Pons (tissue), 1 donor: ENCODE data around the gene SWI5.
A peak's percentile ranks its signal among the peaks of the same experiment; 100 is the strongest.
"Not testable (repeated sequence)": the region's sequence is repeated elsewhere in the genome, so short reads cannot be mapped to it uniquely, and the experiment has no call there.

Source experiments
- DNase-seq: peaks from one replicate; pipeline ENCODE4 v3.0.0-alpha.2; 2016; ENCODE audit warnings: low spot score

Gene SWI5

DNA sequence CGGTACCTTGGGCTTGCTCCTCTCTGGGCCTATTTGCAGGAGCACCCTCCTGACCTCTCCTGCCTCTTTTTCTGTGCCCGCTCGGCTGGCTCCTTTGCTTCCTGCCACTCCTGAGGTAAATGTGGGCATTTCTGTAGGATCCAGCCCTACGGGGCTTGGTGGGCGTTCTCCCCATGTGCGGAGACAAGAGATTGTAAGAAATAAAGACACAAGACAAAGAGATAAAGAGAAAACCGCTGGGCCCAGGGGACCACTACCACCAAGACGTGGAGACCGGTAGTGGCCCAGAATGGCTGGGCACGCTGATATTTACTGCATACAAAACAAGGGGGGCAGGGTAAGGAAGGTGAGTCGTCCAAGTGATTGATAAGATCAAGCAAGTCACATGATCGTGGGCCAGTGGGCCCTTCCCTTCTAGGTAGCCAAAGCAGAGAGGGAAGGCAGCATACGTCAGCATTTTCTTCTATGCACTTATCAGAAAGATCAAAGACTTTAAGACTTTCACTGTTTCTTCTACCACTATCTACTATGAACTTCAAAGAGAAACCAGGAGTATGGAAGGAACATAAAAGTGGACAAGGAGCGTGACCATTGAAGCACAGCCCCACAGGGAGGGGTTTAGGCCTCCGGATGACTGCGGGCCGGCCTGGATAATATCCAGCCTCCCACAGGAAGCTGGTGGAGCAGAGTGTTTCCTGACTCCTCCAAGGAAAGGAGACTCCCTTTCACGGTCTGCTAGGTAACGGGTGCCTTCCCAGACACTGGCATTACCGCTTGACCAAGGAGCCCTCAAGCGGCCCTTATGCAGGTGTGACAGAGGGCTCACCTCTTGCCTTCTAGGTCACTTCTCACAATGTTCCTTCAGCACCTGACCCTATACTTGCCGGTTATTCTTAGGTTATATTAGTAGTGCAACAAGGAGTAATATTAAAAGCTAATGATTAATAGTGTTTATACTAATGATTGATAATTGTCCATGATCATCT lies 3.3 kb downstream of the SWI5 start:
- DNase-seq: not testable (repeated sequence)

DNA sequence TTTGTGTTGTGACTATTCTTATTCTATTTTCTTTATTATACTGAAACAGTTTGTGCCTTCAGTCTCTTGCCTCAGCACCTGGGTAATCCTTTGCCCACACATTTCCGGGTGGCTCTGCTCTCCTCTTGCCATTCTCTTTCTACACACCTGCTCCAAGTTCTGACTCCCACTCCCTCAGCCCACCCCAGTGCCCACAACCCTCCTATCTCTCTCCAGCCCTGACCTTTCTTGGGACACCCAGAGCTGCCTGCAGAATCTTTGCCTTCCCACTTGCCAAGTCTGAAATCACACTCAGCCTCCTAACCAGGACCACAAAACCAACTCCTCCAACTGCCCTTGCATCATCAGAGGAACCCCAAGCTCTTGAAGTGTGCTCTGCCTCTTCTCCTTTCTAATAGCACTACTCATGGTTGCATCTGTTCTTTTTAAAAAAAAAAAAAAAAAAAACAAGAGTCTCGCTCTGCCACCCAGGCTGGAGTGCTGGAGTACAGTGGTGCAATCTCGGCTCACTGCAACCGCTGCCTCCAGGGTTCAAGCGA lies 4.1 kb downstream of the SWI5 start:
- DNase-seq: no peak

DNA sequence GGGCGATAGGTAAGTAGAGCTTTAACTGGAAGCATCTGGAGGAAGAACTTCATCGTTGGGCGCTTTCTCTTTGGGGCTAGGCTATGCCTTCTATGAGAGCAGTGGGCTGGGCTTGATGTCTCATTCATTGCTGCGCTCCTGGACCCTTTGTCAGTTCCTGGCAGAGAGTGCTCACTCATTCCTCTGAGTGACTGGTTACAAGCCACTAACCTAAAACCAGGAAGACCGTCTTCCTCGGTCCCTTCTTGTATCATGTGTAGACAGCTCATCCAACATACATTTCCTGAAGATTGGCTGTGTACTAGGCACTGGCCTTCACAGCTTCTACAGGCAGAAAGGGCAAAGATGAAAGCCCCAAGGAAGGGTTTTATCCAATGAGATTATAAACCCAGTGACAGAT lies 6.4 kb downstream of the SWI5 start:
- DNase-seq: no peak

DNA sequence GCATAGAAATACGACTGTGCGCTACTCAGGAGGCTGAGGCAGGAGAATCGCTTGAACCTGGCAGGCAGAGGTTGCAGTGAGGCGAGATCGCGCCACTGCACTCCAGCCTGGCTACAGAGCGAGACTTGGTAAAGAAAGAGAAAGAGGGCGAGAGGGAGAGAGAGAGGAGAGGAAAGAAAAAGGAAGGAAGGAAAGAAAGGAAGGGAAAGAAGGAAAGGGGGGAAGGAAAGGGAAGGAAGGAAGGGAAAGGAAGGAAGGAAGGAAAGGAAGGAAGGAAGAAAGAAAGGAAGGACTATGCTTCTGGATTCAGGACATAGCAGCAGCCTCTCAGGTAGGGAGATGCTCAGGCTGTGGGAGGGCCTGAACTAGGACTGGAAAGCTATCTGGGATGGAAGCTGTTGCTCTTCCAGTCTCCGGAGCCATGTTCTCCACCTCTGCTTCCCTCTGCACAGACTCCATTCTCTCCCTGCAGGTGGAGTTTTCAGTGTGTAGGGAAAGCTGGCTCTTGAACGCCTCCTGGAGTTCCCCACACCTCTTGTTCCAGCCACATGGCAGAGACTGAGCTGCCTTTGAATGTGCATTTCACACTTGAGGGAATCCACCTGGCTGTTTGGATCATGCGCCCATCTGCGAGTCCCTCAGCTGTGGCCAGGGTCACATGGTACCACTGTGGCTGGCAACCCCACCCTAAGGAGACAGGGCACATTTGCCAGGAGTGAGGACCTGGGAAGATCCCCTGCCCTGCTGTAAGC lies 9.1 kb downstream of the SWI5 start:
- DNase-seq: no peak

DNA sequence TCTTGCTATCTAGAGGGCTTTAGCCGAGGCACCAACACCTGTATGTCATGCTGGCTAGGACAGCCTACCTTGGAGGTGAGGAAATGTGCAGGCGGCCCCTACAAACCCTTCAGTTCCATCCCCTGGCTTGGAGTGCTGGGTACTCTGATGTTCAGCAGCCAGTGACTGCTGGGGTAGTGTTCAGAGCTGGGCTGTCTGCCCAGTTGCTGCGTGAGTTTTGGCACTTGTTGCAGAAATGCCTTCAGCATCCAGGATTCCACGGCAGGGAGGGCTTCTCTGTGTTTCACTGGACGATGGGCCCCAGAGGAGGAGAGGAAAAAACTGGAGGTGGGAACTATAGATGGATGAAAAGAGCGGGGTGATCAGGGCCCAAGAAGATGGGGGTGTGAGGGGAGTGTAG lies 10.4 kb downstream of the SWI5 start:
- DNase-seq: peak; percentile 85

DNA sequence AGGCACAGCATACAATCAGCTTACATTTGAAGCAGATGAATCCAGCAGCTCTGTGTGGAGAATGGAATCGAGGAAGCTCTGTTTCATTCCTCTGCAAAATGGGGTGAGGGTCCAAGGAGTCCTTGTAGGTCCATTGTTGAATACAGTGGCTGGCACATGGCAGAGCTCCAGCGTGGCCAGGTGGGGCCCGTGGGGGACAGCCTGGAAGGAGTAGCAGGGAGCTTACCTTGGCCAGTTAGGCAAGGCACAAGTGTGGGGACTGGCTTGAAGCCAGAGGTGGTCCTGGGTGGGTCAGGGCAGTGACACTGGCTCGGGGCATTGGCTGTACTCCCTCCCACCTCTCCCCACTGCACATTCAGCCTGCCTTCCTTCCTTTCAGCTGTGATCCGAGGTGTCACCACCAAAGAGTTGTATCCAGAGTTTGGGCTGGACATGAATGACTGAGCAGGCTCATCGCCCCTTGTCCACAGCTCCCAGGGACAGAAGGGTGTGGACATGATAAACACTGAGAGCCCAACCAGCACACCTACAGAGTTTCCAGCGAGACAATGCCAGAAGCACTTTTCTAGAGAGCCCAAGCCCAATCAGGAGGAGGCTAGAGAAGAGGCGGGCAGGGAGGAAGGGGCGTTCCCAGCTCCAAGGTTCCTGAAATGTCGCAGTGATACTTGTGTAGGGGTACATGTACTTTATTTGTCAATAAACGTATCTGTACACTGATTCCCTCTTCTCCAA lies 12.4 kb downstream of the SWI5 start:
- no peak for DNase-seq

DNA sequence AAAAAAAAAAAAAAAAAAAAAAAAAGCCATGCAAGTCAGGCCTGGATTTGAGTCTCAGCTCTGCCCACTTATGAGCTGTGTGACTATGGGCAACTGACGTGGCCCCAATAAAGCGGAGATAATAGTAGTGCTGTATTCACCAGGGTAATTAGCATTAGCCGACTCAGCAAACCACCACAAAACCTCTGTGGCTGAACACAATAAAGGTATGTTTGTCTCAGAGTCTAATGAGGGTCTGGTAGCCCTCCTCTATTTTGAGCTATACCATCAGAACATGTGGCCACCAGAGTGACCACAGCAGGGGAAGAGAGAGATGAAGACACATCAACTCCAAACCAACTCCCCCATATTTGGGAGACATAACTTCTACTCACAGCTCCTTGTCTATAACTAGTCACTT lies 15.9 kb downstream of the SWI5 start:
- DNase-seq: no peak

DNA sequence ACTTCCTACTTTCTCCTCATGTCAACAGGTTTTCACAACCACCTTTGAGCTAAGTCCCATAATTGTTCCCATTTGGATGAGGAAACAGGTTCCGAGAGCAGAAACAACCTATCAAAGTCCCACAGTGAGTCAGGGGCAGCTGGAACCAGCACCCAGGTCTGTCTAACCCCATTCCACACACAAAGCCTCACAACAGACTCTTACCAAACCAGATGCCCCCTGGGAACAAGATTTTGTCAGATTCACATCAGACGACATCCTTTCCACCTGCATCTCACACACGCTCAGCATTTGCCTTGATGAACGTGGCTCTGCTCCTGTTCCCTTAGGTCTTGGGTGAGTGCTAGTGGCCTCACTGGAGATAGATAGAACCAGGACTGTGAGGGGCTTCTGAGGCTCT lies 17.0 kb downstream of the SWI5 start:
- DNase-seq: no peak

DNA sequence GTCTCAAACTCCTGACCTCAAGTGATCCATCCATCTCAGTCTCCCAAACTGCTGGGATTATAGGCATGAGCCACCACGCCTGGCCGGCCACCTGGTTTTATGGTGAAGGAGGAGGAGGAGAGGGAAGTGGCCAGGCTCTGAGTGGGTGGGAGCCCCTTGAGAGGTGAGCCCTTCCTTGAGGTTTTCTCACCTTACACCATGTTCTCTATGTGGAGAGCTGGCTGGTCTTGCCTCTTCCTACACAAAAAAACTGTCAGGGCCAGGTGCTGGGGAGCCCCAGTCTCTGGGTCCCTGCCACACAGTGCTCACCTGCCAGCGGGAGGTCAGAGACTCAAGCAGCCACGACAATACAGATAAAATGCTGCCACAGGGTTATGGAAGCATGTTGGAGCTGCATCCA lies 18.1 kb downstream of the SWI5 start:
- no peak for DNase-seq

DNA sequence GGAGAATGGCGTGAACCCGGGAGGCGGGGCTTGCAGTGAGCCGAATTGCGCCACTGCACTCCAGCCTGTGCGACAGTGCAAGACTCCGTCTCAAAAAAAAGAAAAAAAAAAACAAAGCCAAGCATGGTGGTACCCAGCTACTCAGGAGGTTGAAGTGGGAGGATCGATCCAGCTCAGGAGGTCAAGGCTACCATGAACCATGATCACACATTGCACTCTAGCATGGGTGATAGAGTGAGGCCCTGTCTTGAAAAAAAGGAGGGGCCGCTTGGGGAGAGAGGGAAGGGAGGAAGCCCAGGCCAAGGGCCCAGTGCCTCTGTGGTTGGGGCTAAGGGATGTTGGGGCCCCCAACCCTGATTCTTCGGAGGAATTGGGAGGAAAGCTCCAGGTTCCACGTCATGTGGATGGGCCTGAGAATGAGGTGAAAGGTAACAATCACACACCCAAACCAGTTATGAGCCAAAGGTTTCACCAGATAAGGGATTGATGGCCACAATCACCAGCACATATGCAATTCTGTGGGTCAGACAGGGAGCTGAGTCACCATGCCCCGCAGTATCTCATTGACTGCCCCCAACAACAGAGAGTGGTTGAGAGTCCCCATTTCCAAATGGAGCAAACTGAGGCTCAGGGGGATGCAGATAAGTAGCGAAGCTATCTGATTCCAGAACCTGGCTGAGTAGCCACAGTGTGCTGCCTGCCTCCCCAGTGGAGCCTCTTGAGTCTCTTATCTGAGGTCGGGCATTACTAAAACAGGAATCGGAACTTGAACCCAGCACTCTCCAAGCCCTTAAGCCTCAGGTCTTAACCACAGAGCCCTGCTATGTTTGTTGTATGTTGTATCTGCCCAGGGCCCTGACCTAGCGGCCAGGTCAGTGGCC lies 20.5 kb downstream of the SWI5 start:
- DNase-seq: no peak

DNA sequence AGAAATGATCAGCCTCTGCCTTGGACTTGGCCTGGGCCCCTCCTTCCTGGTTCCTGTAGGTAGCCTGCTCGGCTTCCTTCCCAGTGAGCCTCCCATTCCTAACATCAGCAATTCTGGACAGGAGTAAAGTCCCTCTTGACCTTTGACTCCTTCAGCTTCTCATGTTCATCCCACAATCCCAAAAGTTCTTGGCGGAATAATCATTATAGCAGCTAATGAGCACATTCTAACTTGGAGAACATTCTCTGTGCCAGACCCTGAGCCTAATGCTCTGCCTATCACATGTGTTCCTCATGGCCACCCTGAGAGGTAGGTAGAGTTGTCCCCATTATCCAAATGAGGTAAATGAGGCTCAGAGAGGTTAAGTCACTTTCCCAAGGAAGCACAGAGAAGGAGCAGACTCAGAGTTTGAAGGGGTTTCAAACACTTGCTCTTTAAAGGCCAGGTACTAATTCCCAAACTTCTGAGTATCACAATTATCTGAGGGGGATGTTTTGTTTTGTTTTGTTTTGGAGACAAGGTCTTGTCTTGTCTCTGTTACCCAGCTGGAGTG lies 21.2 kb downstream of the SWI5 start:
- no peak for DNase-seq

DNA sequence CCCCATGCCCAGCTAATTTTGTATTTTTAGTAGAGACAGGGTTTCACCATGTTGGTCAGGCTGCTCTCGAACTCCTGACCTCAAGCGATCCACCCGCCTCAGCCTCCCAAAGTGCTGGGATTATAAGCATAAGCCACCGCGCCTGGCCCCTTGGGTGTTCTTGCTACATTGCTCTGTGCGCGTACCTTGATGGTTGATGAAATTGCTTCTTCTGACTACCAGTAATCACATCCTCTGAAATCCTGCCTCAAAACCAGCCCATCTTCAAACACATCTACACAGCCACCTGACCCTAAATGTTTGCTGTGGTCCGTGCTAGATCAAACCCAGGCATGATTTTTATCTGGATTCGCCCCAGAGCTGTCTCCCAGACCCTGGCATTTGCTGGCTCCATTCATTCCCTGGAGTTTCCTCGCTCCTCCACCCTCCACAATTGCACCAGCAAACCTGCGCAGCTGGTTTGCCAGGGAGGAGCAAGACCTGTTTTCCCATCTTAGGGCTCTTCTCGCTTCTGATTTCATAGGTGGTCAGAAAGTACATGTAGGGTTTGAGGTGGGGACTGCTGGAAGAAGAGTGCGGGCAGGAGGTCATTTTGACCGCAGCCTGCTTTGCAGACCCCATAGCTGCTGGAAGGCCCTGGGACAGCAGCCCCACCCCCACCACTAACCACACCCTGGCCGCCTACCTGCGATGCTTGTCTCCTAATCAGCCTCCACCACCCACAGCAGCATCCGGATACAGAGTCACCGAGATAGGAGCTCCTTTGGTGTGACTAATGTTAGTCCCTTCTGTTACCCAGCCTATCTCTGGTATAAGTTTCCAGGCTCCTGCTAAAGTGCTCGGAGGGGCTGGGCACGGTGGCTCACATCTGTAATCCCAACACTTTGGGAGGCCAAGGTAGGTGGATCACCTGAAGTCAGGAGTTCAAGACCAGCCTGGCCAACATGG lies 22.7 kb downstream of the SWI5 start:
- DNase-seq: no peak

DNA sequence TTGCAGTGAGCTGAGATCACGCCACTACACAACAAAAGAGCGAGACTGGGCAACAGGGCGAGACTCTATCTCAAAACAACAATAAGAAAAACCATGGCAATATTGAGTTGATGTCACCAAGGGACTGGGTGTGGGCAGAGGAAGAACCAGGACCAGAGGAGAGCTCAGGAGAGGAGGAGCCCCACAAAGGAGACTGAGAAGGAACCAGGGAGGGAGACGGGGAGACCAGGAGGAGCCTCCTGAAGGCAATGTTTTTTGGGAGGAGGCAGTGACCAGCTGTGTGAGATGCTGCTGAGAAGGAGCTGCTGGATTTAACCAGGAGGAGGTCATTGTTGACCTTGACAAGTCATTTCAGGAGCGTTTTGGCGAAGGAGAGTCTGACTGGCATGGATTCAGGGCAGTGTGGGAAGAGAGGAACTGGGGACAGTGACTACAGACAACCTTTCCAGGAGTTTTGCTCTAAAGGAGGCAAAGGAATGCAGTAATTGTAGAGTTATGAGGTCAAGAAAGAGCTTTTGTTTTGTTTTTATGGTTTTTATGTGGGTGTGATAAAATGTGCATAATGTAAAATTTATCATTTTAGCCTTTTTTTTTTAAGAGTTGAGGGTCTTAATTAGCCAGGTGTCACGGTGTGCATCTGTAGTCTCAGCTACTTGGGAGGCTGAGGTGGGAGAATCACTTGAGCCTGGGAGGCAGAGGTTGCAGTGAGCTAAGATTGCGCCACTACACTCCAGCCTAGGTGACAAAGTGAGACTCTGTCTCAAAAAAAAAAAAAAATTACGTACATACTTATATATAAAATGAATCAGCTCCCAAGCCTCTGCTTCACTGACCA lies 28.3 kb downstream of the SWI5 start:
- DNase-seq: no peak

DNA sequence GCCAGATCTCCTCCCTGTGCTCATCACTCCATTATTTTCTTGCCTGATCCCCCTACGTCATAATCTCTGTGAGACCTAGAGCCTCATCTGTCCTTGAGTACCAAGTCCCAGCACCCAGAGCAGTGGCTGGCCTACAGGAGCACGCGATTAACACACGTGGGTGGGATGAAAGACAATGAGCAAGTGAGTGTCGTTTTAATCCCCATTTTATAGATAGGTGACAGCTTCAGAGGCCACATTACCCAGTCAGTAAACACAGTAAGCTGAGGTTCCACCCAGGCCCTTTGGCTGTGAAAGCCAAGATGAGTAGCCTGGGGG lies 28.9 kb downstream of the SWI5 start:
- no peak for DNase-seq

DNA sequence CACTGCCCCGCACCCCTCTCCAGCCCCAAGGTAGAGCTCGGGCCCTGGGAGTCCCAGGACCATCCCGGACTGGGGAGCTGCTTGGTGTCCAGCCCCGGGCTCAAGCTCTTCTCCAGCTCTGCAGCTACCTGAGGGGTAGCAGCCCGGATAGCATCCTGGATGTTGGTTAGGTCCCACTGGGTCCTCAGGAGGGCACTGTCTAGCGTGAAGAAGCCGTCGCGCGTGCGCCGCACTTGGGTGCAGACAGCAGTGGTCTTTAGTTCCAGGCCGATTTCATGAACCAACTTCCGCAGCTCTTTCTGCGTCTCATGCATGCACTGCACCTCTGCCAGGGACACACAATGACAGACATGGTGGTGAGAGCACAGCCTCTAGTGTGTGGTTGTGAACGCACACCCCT lies 33.5 kb downstream of the SWI5 start:
- DNase-seq: no peak

DNA sequence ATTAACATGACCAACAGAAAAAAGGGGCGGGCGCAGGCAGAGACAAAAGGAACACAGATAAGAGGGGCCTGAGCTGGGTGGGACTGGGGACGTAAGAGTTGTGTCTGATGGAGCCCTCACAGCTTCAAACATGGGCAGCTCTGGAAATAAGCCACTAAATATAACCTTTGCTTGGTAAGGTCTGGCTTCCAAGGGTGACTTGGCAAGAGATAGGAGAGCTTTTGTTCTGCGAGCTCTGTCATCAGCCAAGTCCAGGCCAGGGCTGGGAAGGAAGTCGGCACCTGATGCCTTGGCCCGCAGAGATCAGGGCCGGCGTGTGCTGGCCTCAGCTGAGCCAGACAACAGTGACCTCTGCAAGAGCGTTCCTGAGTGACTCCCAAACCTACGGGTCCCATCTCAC lies 34.4 kb downstream of the SWI5 start:
- peak; percentile 69 for DNase-seq

DNA sequence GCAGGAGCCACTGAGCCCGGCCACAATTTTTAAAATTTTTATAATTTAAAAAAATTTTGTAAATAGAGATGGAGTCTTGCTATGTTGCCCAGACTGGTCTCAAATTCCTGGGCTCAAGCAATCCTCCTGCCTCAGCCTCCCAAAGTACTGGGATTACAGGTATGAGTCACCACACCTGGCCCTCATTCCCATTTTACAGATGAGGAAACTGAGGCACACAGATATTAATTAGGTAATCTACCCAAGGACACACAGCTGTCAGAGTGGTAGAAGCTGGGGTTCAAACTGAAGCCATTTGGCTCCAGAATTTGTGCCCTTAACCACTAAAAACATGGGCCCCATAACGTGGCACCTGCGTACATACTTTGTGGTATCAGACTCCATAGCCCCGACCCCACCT lies 38.6 kb downstream of the SWI5 start:
- no peak for DNase-seq

DNA sequence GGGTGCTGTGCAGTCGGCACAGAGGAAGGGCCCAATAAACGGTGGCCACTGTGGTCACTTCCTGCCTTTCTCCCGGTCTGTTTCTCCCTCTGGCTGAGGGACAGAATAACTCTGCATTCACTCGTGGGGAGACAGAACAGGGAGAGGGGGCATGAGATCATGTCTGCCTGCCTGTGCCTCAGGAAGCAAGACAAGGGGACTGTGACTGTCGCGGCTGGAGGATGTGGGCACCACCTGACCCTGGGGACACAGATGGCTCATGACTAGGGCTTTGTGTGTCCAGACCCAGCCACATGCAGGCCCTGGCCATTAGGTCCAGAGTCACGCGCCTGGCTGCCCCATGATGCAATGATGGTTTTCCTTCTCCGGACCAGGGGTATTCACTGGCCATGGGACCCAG lies 40.3 kb downstream of the SWI5 start:
- DNase-seq: peak; percentile 97

DNA sequence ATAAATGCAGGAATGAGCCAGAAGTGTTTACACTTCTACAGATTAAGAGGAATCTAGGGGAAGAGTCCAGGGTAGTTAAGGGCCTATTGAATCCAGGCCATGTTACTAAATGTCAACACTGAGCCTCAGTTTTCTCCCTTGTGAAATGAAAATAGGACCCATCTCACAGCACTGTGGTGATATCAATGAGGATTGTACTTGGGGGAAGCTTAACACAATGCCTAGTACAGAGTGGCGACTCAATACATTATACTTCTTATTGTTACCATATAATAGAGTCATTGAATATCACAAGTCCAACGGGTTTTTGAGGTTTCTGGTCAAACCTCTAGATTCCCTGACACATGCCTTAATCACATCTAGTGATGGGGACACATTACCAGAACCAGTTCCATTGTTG lies 41.6 kb downstream of the SWI5 start:
- DNase-seq: peak; percentile 79
